ENCODE results near the gene LRRC4C.

DNA sequence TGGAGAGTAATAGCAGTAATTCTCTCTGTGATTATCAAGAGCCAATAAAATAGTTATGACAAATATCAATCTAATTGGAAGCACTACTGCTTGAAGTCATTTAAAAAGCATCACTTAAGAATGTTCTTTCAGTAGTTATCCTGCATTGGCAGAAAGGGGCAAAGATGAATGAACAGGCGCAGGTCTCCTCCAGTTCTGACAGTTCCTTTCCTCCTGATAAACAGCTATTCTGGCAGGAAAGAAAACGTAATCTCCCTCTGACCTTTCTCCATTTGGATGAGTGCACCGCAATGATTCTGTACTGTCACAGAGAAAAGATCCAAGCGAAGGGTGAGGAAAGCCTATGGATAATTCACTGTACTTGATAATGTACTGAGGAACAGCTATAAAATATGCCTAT is 521.5 kb downstream of the LRRC4C start:
- TF ChIP-seq POLR2A (IDR thresholded peaks at IDR 0.05; ENCODE audit: low read depth, low read length) (no peak), EZH2 (IDR thresholded peaks at IDR 0.05; ENCODE audit: borderline replicate concordance, low read depth, low read length, severe bottlenecking) (no peak), POLR2AphosphoS5 (IDR thresholded peaks at IDR 0.05; ENCODE audit: insufficient read depth, low read depth, low read length) (no peak), FOS (IDR thresholded peaks at IDR 0.05; ENCODE audit: borderline replicate concordance, insufficient read depth, low read length) (no peak), JUN (IDR thresholded peaks at IDR 0.05; ENCODE audit: borderline replicate concordance, insufficient read depth, insufficient read length, low read depth) (no peak), MYC (IDR thresholded peaks at IDR 0.05; ENCODE audit: low read depth, low read length) (no peak)
- TF ChIP-seq, protein P1, sequence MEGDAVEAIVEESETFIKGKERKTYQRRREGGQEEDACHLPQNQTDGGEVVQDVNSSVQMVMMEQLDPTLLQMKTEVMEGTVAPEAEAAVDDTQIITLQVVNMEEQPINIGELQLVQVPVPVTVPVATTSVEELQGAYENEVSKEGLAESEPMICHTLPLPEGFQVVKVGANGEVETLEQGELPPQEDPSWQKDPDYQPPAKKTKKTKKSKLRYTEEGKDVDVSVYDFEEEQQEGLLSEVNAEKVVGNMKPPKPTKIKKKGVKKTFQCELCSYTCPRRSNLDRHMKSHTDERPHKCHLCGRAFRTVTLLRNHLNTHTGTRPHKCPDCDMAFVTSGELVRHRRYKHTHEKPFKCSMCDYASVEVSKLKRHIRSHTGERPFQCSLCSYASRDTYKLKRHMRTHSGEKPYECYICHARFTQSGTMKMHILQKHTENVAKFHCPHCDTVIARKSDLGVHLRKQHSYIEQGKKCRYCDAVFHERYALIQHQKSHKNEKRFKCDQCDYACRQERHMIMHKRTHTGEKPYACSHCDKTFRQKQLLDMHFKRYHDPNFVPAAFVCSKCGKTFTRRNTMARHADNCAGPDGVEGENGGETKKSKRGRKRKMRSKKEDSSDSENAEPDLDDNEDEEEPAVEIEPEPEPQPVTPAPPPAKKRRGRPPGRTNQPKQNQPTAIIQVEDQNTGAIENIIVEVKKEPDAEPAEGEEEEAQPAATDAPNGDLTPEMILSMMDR (IDR thresholded peaks at IDR 0.05; ENCODE audit: extremely low read depth in 1 of 2, insufficient read depth in 1 of 2, low read depth in 1 of 2, low read length in 2 of 2) = no peak
- TF ChIP-seq, protein P2, sequence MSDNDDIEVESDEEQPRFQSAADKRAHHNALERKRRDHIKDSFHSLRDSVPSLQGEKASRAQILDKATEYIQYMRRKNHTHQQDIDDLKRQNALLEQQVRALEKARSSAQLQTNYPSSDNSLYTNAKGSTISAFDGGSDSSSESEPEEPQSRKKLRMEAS (IDR thresholded peaks at IDR 0.05; ENCODE audit: insufficient read depth, insufficient read length) = no peak

All from endothelial cell of umbilical vein (primary cell).